ENCODE data around the gene ZDHHC14. TPM values are rescaled to one million over a fixed set of nuclear protein-coding genes. Genes with fewer than 3 reads are reported as not detected.

The ZDHHC14 gene
- total and polyA plus RNA-seq, 4 donors = 12.3 to 46.8 (median 28.1) TPM

DNA sequence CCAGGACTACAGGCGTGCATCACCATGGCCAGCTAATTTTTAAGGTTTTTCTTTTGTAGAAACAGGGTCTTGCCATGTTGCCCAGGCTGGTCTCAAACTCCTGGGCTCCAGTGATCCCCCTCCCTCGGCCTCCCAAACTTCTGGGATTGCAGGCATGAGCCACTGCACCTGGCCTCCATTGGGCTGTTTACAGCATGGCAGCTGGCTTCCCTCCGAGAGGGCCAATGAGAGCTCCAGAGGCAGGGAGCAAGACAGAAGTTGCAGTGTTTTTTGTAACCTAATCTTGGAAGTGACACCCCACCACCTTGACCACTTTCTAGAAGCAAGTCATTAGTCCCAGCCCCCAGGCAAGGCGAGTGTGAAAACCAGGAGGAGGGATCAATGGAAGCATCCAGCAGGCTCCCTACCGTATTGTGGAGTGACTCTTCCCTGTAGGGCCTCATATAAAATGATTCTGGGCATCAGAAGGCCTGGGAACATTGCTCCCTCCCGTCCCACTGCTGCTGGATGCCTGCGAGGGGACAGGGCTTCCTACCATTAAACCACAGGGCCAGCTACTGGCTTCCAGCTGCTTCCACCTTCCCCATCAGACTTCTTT, 144.4 kb downstream of the ZDHHC14 start:
- WGBS (ENCODE audit: insufficient coverage) = 84% methylated on average over 7 of the region's 7 CpGs
- no peak for DNase-seq (ENCODE audit: low read depth in 4 of 6, low spot score in 6 of 6)
- Histone ChIP-seq H3K36me3 (ENCODE audit: control insufficient read depth, insufficient read depth, low read length) (peaks cover 4% of the 10 kb centered on the region), H3K4me1 (ENCODE audit: control insufficient read depth, insufficient read depth, low read length) (no peaks in the 10 kb centered on the region), H3K27ac (ENCODE audit: low read depth, low read length) (no peak overlapping the region), H3K9me3 (ENCODE audit: control insufficient read depth, insufficient read depth, low read length) (no peaks in the 10 kb centered on the region), H3K27me3 (ENCODE audit: control insufficient read depth, insufficient read depth, low read length) (no peaks in the 10 kb centered on the region), H3K4me3 (ENCODE audit: low read depth, low read length) (no peak overlapping the region)

DNA sequence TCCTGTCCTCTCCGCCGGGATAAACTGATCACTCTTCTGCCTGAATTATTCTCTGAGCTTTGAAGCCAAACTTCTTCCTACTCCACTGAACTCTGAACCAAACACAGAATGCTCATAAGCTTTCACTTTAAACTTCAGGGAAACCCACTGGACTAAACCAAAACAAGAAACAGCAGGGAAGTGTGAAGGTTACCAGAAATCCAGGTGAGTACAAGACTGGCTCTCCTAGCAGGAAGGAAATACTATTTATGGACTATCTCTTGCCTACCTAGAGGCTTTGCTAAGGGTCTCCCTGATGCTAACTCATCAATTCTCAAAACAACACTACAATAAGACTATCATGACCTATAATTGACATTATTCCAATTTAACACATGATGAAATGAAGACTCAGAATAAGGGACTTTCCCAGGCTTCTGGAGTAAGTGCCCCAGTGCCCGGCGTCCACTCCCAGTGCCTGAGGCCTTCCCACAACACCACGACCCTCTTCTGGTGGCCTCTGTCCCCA, 145.0 kb downstream of the ZDHHC14 start:
- peaks cover 2% of the 10 kb centered on the region for H3K4me1 ChIP-seq (ENCODE audit: control insufficient read depth, insufficient read depth, low read length)
- no peak for DNase-seq (ENCODE audit: low read depth in 4 of 6, low spot score in 6 of 6)
- H3K27ac ChIP-seq (ENCODE audit: low read depth, low read length) = no peak overlapping the region
- H3K27me3 ChIP-seq (ENCODE audit: control insufficient read depth, insufficient read depth, low read length) = no peaks in the 10 kb centered on the region
- H3K4me3 ChIP-seq (ENCODE audit: low read depth, low read length) = no peak overlapping the region
- 93% methylated on average over 3 of the region's 5 CpGs for WGBS (ENCODE audit: insufficient coverage)
- H3K9me3 ChIP-seq (ENCODE audit: control insufficient read depth, insufficient read depth, low read length) = no peaks in the 10 kb centered on the region
- peaks cover 4% of the 10 kb centered on the region for H3K36me3 ChIP-seq (ENCODE audit: control insufficient read depth, insufficient read depth, low read length)

DNA sequence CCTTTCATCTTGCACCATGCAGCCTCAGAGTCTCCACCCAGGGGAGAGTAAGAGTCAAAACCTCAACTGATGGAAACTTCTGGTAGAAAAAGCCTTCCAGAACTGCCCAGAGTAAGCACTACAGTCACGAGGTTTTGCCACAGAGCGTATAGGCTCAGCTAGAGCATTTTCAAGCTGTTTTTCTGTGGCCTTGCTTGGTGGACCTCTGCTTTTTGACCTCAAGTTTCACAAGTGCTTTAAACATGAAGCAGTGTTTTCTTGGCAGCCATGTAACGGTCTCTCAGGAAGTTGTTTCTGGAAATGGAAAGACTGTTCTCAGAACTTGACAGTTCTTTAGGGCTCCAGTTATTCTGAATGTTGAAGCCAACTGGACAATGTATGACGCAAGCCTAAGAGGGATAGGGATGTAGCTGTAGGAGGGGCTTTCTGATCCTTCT, 146.5 kb downstream of the ZDHHC14 start:
- H3K27ac ChIP-seq (ENCODE audit: low read depth, low read length) = no peak overlapping the region
- H3K27me3 ChIP-seq (ENCODE audit: control insufficient read depth, insufficient read depth, low read length) = no peaks in the 10 kb centered on the region
- peaks cover 4% of the 10 kb centered on the region for H3K36me3 ChIP-seq (ENCODE audit: control insufficient read depth, insufficient read depth, low read length)
- WGBS (ENCODE audit: insufficient coverage) = 82% methylated on average over 3 of the region's 4 CpGs
- H3K9me3 ChIP-seq (ENCODE audit: control insufficient read depth, insufficient read depth, low read length) = no peaks in the 10 kb centered on the region
- H3K4me3 ChIP-seq (ENCODE audit: low read depth, low read length) = no peak overlapping the region
- peaks cover 11% of the 10 kb centered on the region for H3K4me1 ChIP-seq (ENCODE audit: control insufficient read depth, insufficient read depth, low read length)
- peak in 1 of 6 donors; percentile 51 for DNase-seq (ENCODE audit: low read depth in 4 of 6, low spot score in 6 of 6)

DNA sequence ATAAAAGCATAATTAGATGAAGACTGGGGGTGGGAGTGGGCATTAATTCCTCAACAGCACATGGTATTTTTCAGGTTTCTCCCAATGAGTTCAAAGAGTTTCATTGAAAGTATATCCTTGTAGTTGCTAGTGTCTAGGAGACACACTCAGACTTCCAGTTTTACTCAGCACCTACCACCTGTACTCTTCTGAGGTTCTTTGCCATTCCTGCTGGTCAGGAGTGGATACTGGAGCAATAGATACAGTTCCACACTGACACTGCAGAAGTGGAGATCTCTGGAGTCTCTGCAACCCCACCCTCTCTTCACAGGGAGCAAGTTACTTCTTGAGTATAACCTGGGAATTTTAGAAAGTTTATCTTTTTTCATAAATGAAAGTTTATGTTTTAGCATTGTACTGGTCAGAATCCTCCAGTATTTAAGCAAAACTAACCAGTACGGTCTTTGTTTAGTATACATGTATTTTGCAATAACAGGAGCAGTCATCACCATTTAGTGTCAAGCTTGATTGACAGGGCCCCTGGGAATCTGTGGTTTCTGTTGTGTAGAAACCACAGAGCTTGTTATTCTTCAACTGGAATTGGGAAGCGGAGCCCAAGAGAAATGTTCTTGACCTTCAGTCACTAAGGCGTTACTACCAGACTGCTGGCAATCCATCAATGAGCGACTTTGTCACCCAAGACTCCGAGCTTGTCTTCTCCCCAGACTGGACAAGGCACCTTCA, 148.1 kb downstream of the ZDHHC14 start:
- H3K36me3 ChIP-seq (ENCODE audit: control insufficient read depth, insufficient read depth, low read length) = peaks cover 4% of the 10 kb centered on the region
- no peaks in the 10 kb centered on the region for H3K27me3 ChIP-seq (ENCODE audit: control insufficient read depth, insufficient read depth, low read length)
- WGBS (ENCODE audit: insufficient coverage) = 80% methylated on average over 4 of the region's 5 CpGs
- DNase-seq (ENCODE audit: low read depth in 4 of 6, low spot score in 6 of 6) = no peak
- no peak overlapping the region for H3K27ac ChIP-seq (ENCODE audit: low read depth, low read length)
- no peaks in the 10 kb centered on the region for H3K9me3 ChIP-seq (ENCODE audit: control insufficient read depth, insufficient read depth, low read length)
- no peak overlapping the region for H3K4me3 ChIP-seq (ENCODE audit: low read depth, low read length)
- peaks cover 16% of the 10 kb centered on the region for H3K4me1 ChIP-seq (ENCODE audit: control insufficient read depth, insufficient read depth, low read length)

DNA sequence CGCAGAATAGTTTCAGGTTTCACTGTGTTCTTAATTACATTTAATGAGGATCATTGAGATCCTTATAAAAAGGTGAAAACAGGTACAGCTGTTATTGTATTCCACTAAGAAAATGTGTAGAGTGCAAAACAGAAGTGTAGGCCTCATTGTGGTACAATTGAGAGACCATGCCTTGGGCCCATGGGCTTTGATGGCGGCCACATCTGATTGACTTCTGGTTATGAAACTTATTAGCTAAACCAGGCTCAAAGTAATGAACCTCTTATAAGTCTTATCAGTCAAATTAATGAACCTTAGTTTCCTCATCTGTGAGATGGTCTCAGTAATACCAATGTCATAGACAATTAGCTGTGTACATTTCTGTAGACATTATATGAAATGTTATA, 148.7 kb downstream of the ZDHHC14 start:
- Histone ChIP-seq H3K36me3 (ENCODE audit: control insufficient read depth, insufficient read depth, low read length) (peaks cover 4% of the 10 kb centered on the region), H3K27me3 (ENCODE audit: control insufficient read depth, insufficient read depth, low read length) (no peaks in the 10 kb centered on the region), H3K27ac (ENCODE audit: low read depth, low read length) (no peak overlapping the region), H3K4me1 (ENCODE audit: control insufficient read depth, insufficient read depth, low read length) (peaks cover 16% of the 10 kb centered on the region), H3K9me3 (ENCODE audit: control insufficient read depth, insufficient read depth, low read length) (no peaks in the 10 kb centered on the region), H3K4me3 (ENCODE audit: low read depth, low read length) (no peak overlapping the region)
- DNase-seq (ENCODE audit: low read depth in 4 of 6, low spot score in 6 of 6) = peak in 1 of 6 donors; percentile 21
- no CpG with 5 or more reads among the region's 2 CpGs for WGBS (ENCODE audit: insufficient coverage)

DNA sequence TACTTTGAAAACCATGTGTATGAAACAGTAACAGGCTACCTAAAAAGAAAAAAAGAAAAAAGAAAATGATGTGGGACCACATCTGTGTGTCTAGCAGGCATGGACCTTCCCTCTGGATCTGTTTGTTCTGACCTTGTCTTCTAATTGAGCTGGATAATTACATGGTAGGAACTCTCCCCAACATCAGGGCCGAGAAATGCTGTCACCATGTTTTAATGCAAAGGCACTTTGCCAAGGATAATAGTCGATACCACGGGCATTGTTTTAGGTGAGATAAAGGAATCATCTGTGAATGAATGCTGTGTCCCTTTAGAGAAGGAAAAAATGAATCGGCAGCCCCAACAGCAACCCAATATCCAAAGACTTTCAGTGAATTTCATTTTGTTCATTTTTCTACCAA, 149.1 kb downstream of the ZDHHC14 start:
- H3K27ac ChIP-seq (ENCODE audit: low read depth, low read length) = no peak overlapping the region

DNA sequence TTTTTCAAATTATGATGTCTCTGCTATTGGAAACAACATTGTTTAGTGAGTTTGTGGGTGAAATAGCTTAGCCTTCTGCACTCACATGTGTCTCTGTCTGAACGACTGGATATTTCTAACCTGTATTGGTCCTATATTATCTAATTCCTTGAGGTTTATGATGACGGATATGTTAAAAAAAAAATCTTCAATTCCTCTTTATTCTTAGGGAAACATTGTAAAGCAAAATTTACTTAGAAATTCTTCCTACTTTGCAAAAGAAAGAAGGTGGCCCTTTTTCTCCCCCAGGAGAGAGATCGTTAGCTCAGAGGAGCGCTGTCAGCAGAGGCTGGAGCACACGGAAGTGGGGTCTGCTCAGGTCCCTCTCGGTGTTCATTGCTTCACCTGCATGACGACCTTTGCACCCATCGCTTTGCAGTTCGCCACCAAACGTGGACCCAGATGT, 149.8 kb downstream of the ZDHHC14 start:
- Histone ChIP-seq H3K4me3 (ENCODE audit: low read depth, low read length) (no peak overlapping the region), H3K9me3 (ENCODE audit: control insufficient read depth, insufficient read depth, low read length) (no peaks in the 10 kb centered on the region), H3K36me3 (ENCODE audit: control insufficient read depth, insufficient read depth, low read length) (peaks cover 4% of the 10 kb centered on the region), H3K27ac (ENCODE audit: low read depth, low read length) (no peak overlapping the region), H3K4me1 (ENCODE audit: control insufficient read depth, insufficient read depth, low read length) (peaks cover 20% of the 10 kb centered on the region), H3K27me3 (ENCODE audit: control insufficient read depth, insufficient read depth, low read length) (no peaks in the 10 kb centered on the region)
- whole genome bisulfite sequencing (ENCODE audit: insufficient coverage) = 85% methylated on average over 8 of the region's 10 CpGs
- no peak for DNase-seq (ENCODE audit: low read depth in 4 of 6, low spot score in 6 of 6)

More for the DNA sequence above, 149.1 kb downstream of the ZDHHC14 start:
- no peaks in the 10 kb centered on the region for H3K27me3 ChIP-seq (ENCODE audit: control insufficient read depth, insufficient read depth, low read length)
- peaks cover 4% of the 10 kb centered on the region for H3K36me3 ChIP-seq (ENCODE audit: control insufficient read depth, insufficient read depth, low read length)
- no peak overlapping the region for H3K4me3 ChIP-seq (ENCODE audit: low read depth, low read length)
- DNase-seq (ENCODE audit: low read depth in 4 of 6, low spot score in 6 of 6) = peak in 1 of 6 donors; percentile 26
- no CpG with 5 or more reads among the region's 4 CpGs for WGBS (ENCODE audit: insufficient coverage)
- H3K9me3 ChIP-seq (ENCODE audit: control insufficient read depth, insufficient read depth, low read length) = no peaks in the 10 kb centered on the region
- H3K4me1 ChIP-seq (ENCODE audit: control insufficient read depth, insufficient read depth, low read length) = peaks cover 20% of the 10 kb centered on the region

DNA sequence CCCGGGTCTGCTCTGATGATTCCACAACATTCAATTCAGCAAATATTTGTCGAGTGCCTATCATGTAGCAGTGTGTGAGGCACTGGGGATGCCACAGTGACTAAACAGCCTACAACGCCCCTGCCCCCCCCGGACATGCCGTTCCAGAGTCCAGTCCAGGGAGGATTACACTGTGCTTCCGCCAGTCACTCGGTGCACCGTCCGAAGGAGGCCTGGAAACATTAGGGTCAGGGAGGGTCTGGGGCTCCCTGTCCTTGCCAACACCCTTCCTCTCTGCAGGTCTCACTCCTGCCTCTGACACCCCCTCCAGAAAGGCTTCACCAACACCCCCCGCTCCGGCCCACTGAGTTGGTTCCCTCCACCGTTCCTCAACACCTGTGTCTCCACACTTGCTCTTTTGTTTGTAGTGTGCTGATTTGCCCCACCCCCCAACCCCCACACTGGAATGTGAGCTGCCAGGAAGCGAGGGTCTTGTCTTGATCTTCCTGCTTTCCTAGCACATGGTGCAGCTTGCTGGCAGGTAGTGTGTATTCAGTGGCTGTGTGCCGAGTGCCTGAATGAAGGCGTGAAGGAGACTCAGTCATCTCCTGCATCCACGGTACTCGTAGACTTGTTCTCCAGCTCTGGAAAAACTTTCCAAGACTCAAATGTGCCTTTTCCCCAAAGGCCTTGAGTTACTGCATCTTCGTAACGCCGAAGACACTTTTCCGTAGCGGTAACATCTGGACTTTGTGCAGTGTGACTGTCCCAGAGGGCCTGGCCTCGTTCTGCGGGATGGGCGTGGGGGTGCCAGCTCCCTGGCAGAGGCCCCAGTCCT, 150.4 kb downstream of the ZDHHC14 start:
- peaks cover 20% of the 10 kb centered on the region for H3K4me1 ChIP-seq (ENCODE audit: control insufficient read depth, insufficient read depth, low read length)
- H3K36me3 ChIP-seq (ENCODE audit: control insufficient read depth, insufficient read depth, low read length) = peaks cover 4% of the 10 kb centered on the region
- H3K27me3 ChIP-seq (ENCODE audit: control insufficient read depth, insufficient read depth, low read length) = no peaks in the 10 kb centered on the region
- 85% methylated on average over 20 of the region's 25 CpGs for WGBS (ENCODE audit: insufficient coverage)
- H3K4me3 ChIP-seq (ENCODE audit: low read depth, low read length) = no peak overlapping the region
- DNase-seq (ENCODE audit: low read depth in 4 of 6, low spot score in 6 of 6) = no peak
- H3K27ac ChIP-seq (ENCODE audit: low read depth, low read length) = no peak overlapping the region
- H3K9me3 ChIP-seq (ENCODE audit: control insufficient read depth, insufficient read depth, low read length) = no peaks in the 10 kb centered on the region

DNA sequence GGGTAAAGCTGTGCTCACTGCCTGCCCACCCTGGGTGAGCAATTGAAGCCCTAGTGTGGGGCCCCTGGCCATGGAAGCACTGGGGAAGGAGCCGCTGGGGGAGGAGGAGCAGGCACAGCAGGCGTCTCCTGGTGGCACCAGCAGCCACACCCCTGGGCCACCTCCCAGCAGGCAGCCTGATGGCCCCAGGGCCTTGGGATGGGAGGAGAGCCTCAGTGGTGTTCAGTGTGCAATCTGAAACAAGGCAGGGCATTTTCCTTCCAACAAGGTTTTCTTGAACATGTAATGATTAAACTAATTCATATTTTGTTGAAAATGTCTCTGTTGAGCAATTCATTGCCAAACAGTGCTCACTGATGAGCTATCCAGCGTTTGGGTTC, 151.0 kb downstream of the ZDHHC14 start:
- Histone ChIP-seq H3K9me3 (ENCODE audit: control insufficient read depth, insufficient read depth, low read length) (no peaks in the 10 kb centered on the region), H3K27ac (ENCODE audit: low read depth, low read length) (no peak overlapping the region), H3K27me3 (ENCODE audit: control insufficient read depth, insufficient read depth, low read length) (no peaks in the 10 kb centered on the region), H3K4me1 (ENCODE audit: control insufficient read depth, insufficient read depth, low read length) (peaks cover 20% of the 10 kb centered on the region), H3K4me3 (ENCODE audit: low read depth, low read length) (no peak overlapping the region), H3K36me3 (ENCODE audit: control insufficient read depth, insufficient read depth, low read length) (no peaks in the 10 kb centered on the region)
- no peak for DNase-seq (ENCODE audit: low read depth in 4 of 6, low spot score in 6 of 6)
- WGBS (ENCODE audit: insufficient coverage) = 80% methylated on average over 2 of the region's 3 CpGs

Data from spinal cord (tissue), 10 donors.